HepG2 (cell line): Measurements from ENCODE around the gene MAN2B2. TPM values are rescaled to one million over a fixed set of nuclear protein-coding genes. Genes with fewer than 3 reads are reported as not detected.

Source experiments
- ATAC-seq: fragments of 200-7000 bp; cut with Tn5 transposase; 3 replicates; pipeline ENCODE4 v1.9.1; 2020; ENCODE audit warnings: mild to moderate bottlenecking, moderate library complexity
- BruUV-seq: library from RNA; stranded (reverse); fragments of 400-500 nt; replicated peaks from 2 replicates; lab custom pipeline; 2021; lab: Mats Ljungman, UMichigan
- CTCF ChIA-PET: fragments of 300-600 bp; formaldehyde crosslinking; extraction: SDS; loops from one replicate; lab custom pipeline; 2021; ENCODE audit warnings: low total read pairs, inconsistent platforms, low intra/inter-chr PET ratio; lab: Yijun Ruan, JAX
- POLR2A ChIA-PET: fragments of 350-600 bp; sonication (Branson Sonifier 250); formaldehyde crosslinking; loops from one replicate; lab custom pipeline; 2020; ENCODE audit warnings: antibody characterized with exemption, inconsistent platforms; lab: Yijun Ruan, JAX
- DNase-seq: peaks from one replicate; pipeline ENCODE4 v3.0.0-alpha.2; 2015; ENCODE audit warnings: low spot score
- FAIRE-seq: peaks from 3 replicates; lab custom pipeline; 2011; peaks lifted over from hg19 to GRCh38; lab: Jason Lieb, UNC
- H2AFZ ChIP-seq: one replicate; pipeline ENCODE4 v1.6.1; 2011; ENCODE audit warnings: low read length, inconsistent platforms
- H3K27ac ChIP-seq: fragments of 300-600 bp; 3 replicates; pipeline ENCODE4 v1.8.0; 2011; ENCODE audit warnings: mixed run types, mild to moderate bottlenecking, mixed read lengths, low read length, inconsistent platforms; ENCODE audit not compliant: insufficient read depth; ENCODE audit errors: extremely low read length
- H3K27me3 ChIP-seq, 2 experiments: fragments of 200-600 bp in 1 of 2; 2 replicates in 1 of 2; 3 replicates in 1 of 2; pipeline versions ENCODE4 v1.6.0 to v1.8.0; 2011; ENCODE audit warnings: low read length in 2 of 2, mild to moderate bottlenecking in 2 of 2, moderate library complexity in 2 of 2, inconsistent platforms in 1 of 2; ENCODE audit not compliant: insufficient read depth in 2 of 2, control insufficient read depth in 1 of 2
- H3K36me3 ChIP-seq, 2 experiments: fragments of 200-600 bp in 1 of 2; replicated peaks in 1 of 2; 2 replicates in 1 of 2; 3 replicates in 1 of 2; pipeline versions ENCODE4 v1.5.1 to v1.8.0; 2011; ENCODE audit warnings: low read length in 2 of 2, inconsistent platforms in 1 of 2; ENCODE audit not compliant: insufficient read depth in 2 of 2, control insufficient read depth in 1 of 2
- H3K4me1 ChIP-seq: 2 replicates; pipeline ENCODE4 v1.5.1; 2012; ENCODE audit warnings: low read length, inconsistent platforms; ENCODE audit not compliant: insufficient read depth
- H3K4me2 ChIP-seq: 2 replicates; pipeline ENCODE4 v1.6.0; 2011; ENCODE audit warnings: low read depth, low read length, inconsistent platforms
- H3K4me3 ChIP-seq, 3 experiments: fragments of 200-600 bp in 1 of 3; sonication (generic), shearing (Covaris generic) in 1 of 3; replicated peaks in 1 of 3; 2 replicates each; pipeline ENCODE4 v1.5.1; 2011 to 2016; ENCODE audit warnings: low read length in 3 of 3, inconsistent platforms in 2 of 3, low read depth in 2 of 3, mild to moderate bottlenecking in 2 of 3, control low read depth in 1 of 3, mixed read lengths in 1 of 3; ENCODE audit not compliant: insufficient read depth in 1 of 3
- H3K79me2 ChIP-seq: one replicate; pipeline ENCODE4 v1.6.1; 2011; ENCODE audit warnings: low read length, inconsistent platforms; ENCODE audit not compliant: insufficient read depth
- H3K9ac ChIP-seq: 2 replicates; pipeline ENCODE4 v1.6.0; 2011; ENCODE audit warnings: mild to moderate bottlenecking, low read depth, low read length, inconsistent platforms; ENCODE audit not compliant: insufficient read depth
- H3K9me3 ChIP-seq: 2 replicates; pipeline ENCODE4 v1.5.1; 2012; ENCODE audit warnings: mild to moderate bottlenecking, low read length
- H4K20me1 ChIP-seq: 2 replicates; pipeline ENCODE4 v1.6.0; 2011; ENCODE audit warnings: inconsistent platforms, mild to moderate bottlenecking, low read length, moderate library complexity; ENCODE audit not compliant: insufficient read depth
- IKZF1 ChIP-seq: fragments of 450-650 bp; IDR thresholded peaks from 2 replicates; pipeline ENCODE4 v1.7.1; 2016
- JUN ChIP-seq: sonication (generic); formaldehyde crosslinking; IDR thresholded peaks from 2 replicates; pipeline ENCODE4 v1.4.0; 2020; ENCODE audit warnings: mild to moderate bottlenecking, missing genetic modification reagents
- NR2C2 ChIP-seq: sonication (generic); formaldehyde crosslinking; IDR thresholded peaks from 2 replicates; pipeline ENCODE4 v1.4.0; 2020; ENCODE audit warnings: missing genetic modification reagents, mild to moderate bottlenecking, moderate library complexity, borderline replicate concordance
- ZBTB7A ChIP-seq: sonication (generic); formaldehyde crosslinking; IDR thresholded peaks from 2 replicates; pipeline ENCODE4 v1.8.0; 2022; ENCODE audit warnings: mild to moderate bottlenecking, missing genetic modification reagents
- ZNF235 ChIP-seq: sonication (generic); formaldehyde crosslinking; IDR thresholded peaks from 2 replicates; pipeline ENCODE4 v1.8.1; 2023; ENCODE audit warnings: mild to moderate bottlenecking, missing genetic modification reagents, borderline replicate concordance
- ZNF282 ChIP-seq: fragments of 450-650 bp; IDR thresholded peaks from 2 replicates; pipeline ENCODE4 v1.6.1; 2018; ENCODE audit not compliant: partially characterized antibody
- ZNF570 ChIP-seq: sonication (generic); formaldehyde crosslinking; IDR thresholded peaks from 2 replicates; pipeline ENCODE4 v1.4.0; 2020; ENCODE audit warnings: mild to moderate bottlenecking, missing genetic modification reagents, borderline replicate concordance
- ZNF598 ChIP-seq: sonication (generic); formaldehyde crosslinking; IDR thresholded peaks from 2 replicates; pipeline ENCODE4 v1.5.1; 2020; ENCODE audit warnings: mild to moderate bottlenecking, missing genetic modification reagents, borderline replicate concordance
- WGBS: methylation state at CpG from one replicate; pipeline ENCODE4 v1.1.6; 2017; ENCODE audit warnings: low lambda C conversion rate; 5-methylcytosine and 5-hydroxymethylcytosine counted together
- in situ Hi-C: cut with HindIII; loops from 2 replicates; pipeline ENCODE4 v1.10.0; 2017; ENCODE audit warnings: low pct_unique_long_range_greater_than_20kb; ENCODE audit not compliant: extremely low pct_ligation_motif_present
- intact Hi-C: fragments of 100-400 bp; cut with micrococcal nuclease; formaldehyde crosslinking; loops from one replicate; pipeline ENCODE4 v1.10.0; 2022; ENCODE audit not compliant: unreplicated experiment
- polyA plus RNA-seq, 8 experiments: library from polyadenylated mRNA; depleted of rRNA in 3 of 8; stranded (reverse) in 7 of 8; unstranded in 1 of 8; fragments of >200 nt; fragmentation: Illumina TruSeq in 4 of 8; extraction: Trizol in 4 of 8; gene quantifications; 2 replicates each; pipeline versions ENCODE4 v1.2.1 to v1.2.3, GENCODE V29; 2011 to 2016; ENCODE audit warnings: low read depth in 4 of 8, missing spikeins in 1 of 8, mixed read lengths in 1 of 8; ENCODE audit not compliant: insufficient read depth in 1 of 8
- total RNA-seq, 5 experiments: library from RNA; depleted of rRNA; stranded (reverse); fragments of >200 nt; fragmentation: Illumina TruSeq; extraction: Trizol; gene quantifications; 2 replicates each; pipeline ENCODE4 v1.2.3, GENCODE V29; 2016; ENCODE audit warnings: low read depth in 1 of 5
- TF ChIP-seq, protein P1 (sequence below): IDR thresholded peaks from 2 replicates; pipeline ENCODE4 v1.6.1; 2012; ENCODE audit warnings: low read length, improper control_type of control experiment
- TF ChIP-seq, protein P2 (sequence below): sonication (generic); formaldehyde crosslinking; IDR thresholded peaks from 2 replicates; pipeline ENCODE4 v1.5.1; 2020; ENCODE audit warnings: missing genetic modification reagents, mild to moderate bottlenecking, borderline replicate concordance

The MAN2B2 gene
- total and polyA plus RNA-seq, 2 of the 13 experiments (the other 11 are each of a cell fraction or from before 2014, with no cell fraction given), result 4.8 to 5.4 TPM

DNA sequence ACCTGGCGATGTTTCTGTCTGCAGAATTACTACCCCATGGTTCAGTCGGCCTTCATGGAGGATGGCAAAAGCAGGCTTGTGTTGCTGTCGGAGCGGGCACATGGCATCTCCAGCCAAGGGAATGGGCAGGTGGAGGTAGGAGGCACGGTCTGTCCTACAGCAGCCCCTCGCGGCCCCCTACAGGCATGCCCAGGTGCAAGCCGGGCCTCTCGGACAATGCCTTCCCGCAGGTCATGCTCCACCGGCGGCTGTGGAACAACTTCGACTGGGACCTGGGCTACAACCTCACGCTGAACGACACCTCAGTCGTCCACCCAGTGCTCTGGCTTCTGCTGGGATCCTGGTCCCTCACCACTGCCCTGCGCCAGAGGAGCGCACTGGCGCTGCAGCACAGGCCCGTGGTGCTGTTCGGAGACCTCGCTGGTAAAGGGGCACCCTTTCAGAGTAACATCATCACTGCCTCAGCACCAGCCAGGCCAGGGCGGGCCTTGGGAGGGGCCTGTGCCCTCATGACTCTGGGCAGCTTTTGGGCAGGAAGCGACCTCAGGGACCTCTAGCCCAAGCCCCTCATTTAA lies 36.0 kb downstream of the MAN2B2 start:
- TF ChIP-seq JUN (CRISPR knock-in tag) (no peak), IKZF1 (no peak), ZNF235 (CRISPR knock-in tag) (no peak), ZBTB7A (CRISPR knock-in tag) (no peak), ZNF570 (no peak), NR2C2 (CRISPR knock-in tag) (no peak), ZNF282 (no peak), ZNF598 (no peak)
- TF ChIP-seq, protein P1, sequence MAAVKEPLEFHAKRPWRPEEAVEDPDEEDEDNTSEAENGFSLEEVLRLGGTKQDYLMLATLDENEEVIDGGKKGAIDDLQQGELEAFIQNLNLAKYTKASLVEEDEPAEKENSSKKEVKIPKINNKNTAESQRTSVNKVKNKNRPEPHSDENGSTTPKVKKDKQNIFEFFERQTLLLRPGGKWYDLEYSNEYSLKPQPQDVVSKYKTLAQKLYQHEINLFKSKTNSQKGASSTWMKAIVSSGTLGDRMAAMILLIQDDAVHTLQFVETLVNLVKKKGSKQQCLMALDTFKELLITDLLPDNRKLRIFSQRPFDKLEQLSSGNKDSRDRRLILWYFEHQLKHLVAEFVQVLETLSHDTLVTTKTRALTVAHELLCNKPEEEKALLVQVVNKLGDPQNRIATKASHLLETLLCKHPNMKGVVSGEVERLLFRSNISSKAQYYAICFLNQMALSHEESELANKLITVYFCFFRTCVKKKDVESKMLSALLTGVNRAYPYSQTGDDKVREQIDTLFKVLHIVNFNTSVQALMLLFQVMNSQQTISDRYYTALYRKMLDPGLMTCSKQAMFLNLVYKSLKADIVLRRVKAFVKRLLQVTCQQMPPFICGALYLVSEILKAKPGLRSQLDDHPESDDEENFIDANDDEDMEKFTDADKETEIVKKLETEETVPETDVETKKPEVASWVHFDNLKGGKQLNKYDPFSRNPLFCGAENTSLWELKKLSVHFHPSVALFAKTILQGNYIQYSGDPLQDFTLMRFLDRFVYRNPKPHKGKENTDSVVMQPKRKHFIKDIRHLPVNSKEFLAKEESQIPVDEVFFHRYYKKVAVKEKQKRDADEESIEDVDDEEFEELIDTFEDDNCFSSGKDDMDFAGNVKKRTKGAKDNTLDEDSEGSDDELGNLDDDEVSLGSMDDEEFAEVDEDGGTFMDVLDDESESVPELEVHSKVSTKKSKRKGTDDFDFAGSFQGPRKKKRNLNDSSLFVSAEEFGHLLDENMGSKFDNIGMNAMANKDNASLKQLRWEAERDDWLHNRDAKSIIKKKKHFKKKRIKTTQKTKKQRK, result no peak
- TF ChIP-seq, protein P2, sequence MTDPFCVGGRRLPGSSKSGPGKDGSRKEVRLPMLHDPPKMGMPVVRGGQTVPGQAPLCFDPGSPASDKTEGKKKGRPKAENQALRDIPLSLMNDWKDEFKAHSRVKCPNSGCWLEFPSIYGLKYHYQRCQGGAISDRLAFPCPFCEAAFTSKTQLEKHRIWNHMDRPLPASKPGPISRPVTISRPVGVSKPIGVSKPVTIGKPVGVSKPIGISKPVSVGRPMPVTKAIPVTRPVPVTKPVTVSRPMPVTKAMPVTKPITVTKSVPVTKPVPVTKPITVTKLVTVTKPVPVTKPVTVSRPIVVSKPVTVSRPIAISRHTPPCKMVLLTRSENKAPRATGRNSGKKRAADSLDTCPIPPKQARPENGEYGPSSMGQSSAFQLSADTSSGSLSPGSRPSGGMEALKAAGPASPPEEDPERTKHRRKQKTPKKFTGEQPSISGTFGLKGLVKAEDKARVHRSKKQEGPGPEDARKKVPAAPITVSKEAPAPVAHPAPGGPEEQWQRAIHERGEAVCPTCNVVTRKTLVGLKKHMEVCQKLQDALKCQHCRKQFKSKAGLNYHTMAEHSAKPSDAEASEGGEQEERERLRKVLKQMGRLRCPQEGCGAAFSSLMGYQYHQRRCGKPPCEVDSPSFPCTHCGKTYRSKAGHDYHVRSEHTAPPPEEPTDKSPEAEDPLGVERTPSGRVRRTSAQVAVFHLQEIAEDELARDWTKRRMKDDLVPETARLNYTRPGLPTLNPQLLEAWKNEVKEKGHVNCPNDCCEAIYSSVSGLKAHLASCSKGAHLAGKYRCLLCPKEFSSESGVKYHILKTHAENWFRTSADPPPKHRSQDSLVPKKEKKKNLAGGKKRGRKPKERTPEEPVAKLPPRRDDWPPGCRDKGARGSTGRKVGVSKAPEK (CRISPR knock-in tag), result no peak
- TF ChIP-seq, all 625 proteins: peak for 0
- H3K4me2 ChIP-seq, result no peak overlapping the region
- H3K27me3 ChIP-seq, result no peaks in the 10 kb centered on the region
- H3K4me1 ChIP-seq, result no peaks in the 10 kb centered on the region
- H3K9me3 ChIP-seq, result no peaks in the 10 kb centered on the region
- no peak for ATAC-seq
- in situ Hi-C loops (no loop called here), intact Hi-C loops (no loop called here)
- no peak overlapping the region for H3K9ac ChIP-seq
- no peak for DNase-seq
- FAIRE-seq, result no peak
- ChIA-PET POLR2A (no interaction called here), CTCF (no interaction called here)
- H3K27ac ChIP-seq, result no peak overlapping the region
- 96% methylated on average over 9 of the region's 24 CpGs for WGBS
- H3K79me2 ChIP-seq, result no peaks in the 10 kb centered on the region
- H2AFZ ChIP-seq, result no peak overlapping the region
- BruUV-seq, result no TSS peak
- peaks cover 1 to 11% of the 10 kb centered on the region in 2 experiments; a peak in 2 of 5 replicates for H3K36me3 ChIP-seq
- no peak overlapping the region for H3K4me3 ChIP-seq
- no peaks in the 10 kb centered on the region for H4K20me1 ChIP-seq
